ENCODE measurements around the gene SMIM34.
"Not testable (repeated sequence)": the region's sequence is repeated elsewhere in the genome, so short reads cannot be mapped to it uniquely, and the experiment has no call there.

DNA sequence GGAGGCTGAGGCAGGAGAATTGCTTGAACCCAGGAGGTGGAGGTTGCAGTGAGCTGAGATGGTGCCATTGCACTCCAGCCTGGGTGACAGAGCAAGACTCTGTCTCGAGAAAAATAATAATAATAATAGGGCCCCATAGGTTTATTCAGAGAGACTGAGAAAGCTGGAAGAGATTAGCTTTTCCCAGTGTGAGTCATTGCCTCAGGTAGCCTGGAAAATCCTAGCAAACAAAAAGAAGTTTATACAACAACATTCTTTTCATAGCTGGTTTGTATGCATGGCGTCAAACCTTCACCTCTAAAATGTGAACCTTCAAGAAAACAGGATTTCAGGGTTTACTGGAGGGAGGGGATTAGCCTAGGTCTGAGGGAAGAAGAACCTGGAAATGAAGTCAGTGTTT is 40.6 kb downstream of the SMIM34 start:
- not testable (repeated sequence) for TF ChIP-seq CTCF, EZH2, EZH2phosphoT487 (IDR thresholded peaks at IDR 0.05)
